Ascending aorta (tissue), 2 donors: ENCODE measurements around the gene SLC26A11. TPM values are rescaled to one million over a fixed set of nuclear protein-coding genes. Genes with fewer than 3 reads are reported as not detected.

Experiments used
- DNase-seq, 2 donors: peaks; one replicate each; pipeline ENCODE4 v3.0.0-alpha.2; 2019; ENCODE audit warnings: low spot score in 2 of 2
- H3K27ac ChIP-seq, 2 donors: fragments of 200-600 bp; sonication (generic); one replicate each; pipeline ENCODE4 v1.5.1; 2016 to 2017; ENCODE audit warnings: mild to moderate bottlenecking in 1 of 2
- H3K27me3 ChIP-seq: fragments of 200-600 bp; sonication (generic); one replicate; pipeline ENCODE4 v1.5.1; 2017
- H3K36me3 ChIP-seq, 2 donors: fragments of 200-600 bp; sonication (generic); one replicate each; pipeline ENCODE4 v1.5.1; 2016
- H3K4me1 ChIP-seq, 2 donors: fragments of 200-600 bp; sonication (generic); one replicate each; pipeline ENCODE4 v1.5.1; 2016 to 2017; ENCODE audit warnings: mild to moderate bottlenecking in 1 of 2
- H3K4me3 ChIP-seq, 2 donors: fragments of 200-600 bp; sonication (generic); one replicate each; pipeline ENCODE4 v1.5.1; 2016 to 2017; ENCODE audit warnings: mild to moderate bottlenecking in 1 of 2
- H3K9me3 ChIP-seq, 2 donors: fragments of 200-600 bp; sonication (generic); one replicate each; pipeline ENCODE4 v1.5.1; 2016
- CTCF ChIP-seq, 3 experiments: fragments of 200-600 bp in 2 of 3; fragments of 450-650 bp in 1 of 3; sonication (generic) in 2 of 3; IDR thresholded peaks; one replicate each; pipeline ENCODE4 v1.5.1; 2016 to 2019; ENCODE audit warnings: antibody characterized with exemption in 3 of 3, mild to moderate bottlenecking in 1 of 3, moderate library complexity in 1 of 3
- intact Hi-C: fragments of 100-400 bp; cut with DNase I; formaldehyde crosslinking; loops from one replicate; pipeline ENCODE4 v1.15.1; 2023
- total RNA-seq: library from RNA; depleted of rRNA; stranded (reverse); fragments of >200 nt; gene quantifications from one replicate; pipeline ENCODE4 v1.1.0, GENCODE V29; 2016

Gene SLC26A11
- total RNA-seq, 1 donor from 2014 or later = 25.8 TPM

- H3K4me3 ChIP-seq = no peak overlapping the region
- intact Hi-C loops = no loop called here
- TF ChIP-seq CTCF (IDR thresholded peaks at IDR 0.05) = no peak
- peaks cover 50 to 66% of the 10 kb centered on the region in 2 donors for H3K36me3 ChIP-seq
- no peak for DNase-seq
- no peaks in the 10 kb centered on the region for H3K4me1 ChIP-seq
- no peaks in the 10 kb centered on the region for H3K9me3 ChIP-seq
- H3K27ac ChIP-seq = no peak overlapping the region
- no peaks in the 10 kb centered on the region for H3K27me3 ChIP-seq
Measured at GRCh38 chr17:80248894-80249710, 28.9 kb downstream of the SLC26A11 start.

- DNase-seq = no peak
- intact Hi-C loops = no loop called here
- Histone ChIP-seq H3K4me3 (no peak overlapping the region), H3K9me3 (no peaks in the 10 kb centered on the region), H3K27ac (no peak overlapping the region), H3K36me3 (peaks cover 31 to 43% of the 10 kb centered on the region in 2 donors), H3K27me3 (no peaks in the 10 kb centered on the region), H3K4me1 (peaks cover 0 to 14% of the 10 kb centered on the region in 2 donors)
- TF ChIP-seq CTCF (IDR thresholded peaks at IDR 0.05) = no peak
Measured at GRCh38 chr17:80251966-80252365, 31.7 kb downstream of the SLC26A11 start.

- TF ChIP-seq CTCF (IDR thresholded peaks at IDR 0.05) = peak in 1 of 3 experiments; percentile 23
- no peaks in the 10 kb centered on the region for H3K9me3 ChIP-seq
- peaks cover 0 to 14% of the 10 kb centered on the region in 2 donors for H3K4me1 ChIP-seq
- DNase-seq = no peak
- H3K4me3 ChIP-seq = no peak overlapping the region
- intact Hi-C loops = no loop called here
- no peaks in the 10 kb centered on the region for H3K27me3 ChIP-seq
- H3K27ac ChIP-seq = peak overlapping the region; percentile 29 to 79
- peaks cover 27 to 37% of the 10 kb centered on the region in 2 donors for H3K36me3 ChIP-seq
Measured at GRCh38 chr17:80252871-80253270, 32.6 kb downstream of the SLC26A11 start.

GRCh38 chr17:80253631-80254395, 33.6 kb downstream of the SLC26A11 start:
- intact Hi-C loops = no loop called here
- no peak for DNase-seq
- Histone ChIP-seq H3K4me1 (peaks cover 0 to 14% of the 10 kb centered on the region in 2 donors), H3K4me3 (no peak overlapping the region), H3K36me3 (peaks cover 17 to 28% of the 10 kb centered on the region in 2 donors), H3K9me3 (no peaks in the 10 kb centered on the region), H3K27ac (peak overlapping the region; percentile 79 to 90), H3K27me3 (no peaks in the 10 kb centered on the region)
- no peak for TF ChIP-seq CTCF (IDR thresholded peaks at IDR 0.05)

- TF ChIP-seq CTCF (IDR thresholded peaks at IDR 0.05) = no peak
- Histone ChIP-seq H3K4me3 (no peak overlapping the region), H3K27me3 (no peaks in the 10 kb centered on the region), H3K36me3 (peaks cover 10 to 20% of the 10 kb centered on the region in 2 donors), H3K9me3 (no peaks in the 10 kb centered on the region), H3K27ac (peak overlapping the region; percentile 79 to 90), H3K4me1 (peaks cover 2 to 21% of the 10 kb centered on the region in 2 donors)
- DNase-seq = peak in 1 of 2 donors; percentile 87
- intact Hi-C loops = no loop called here
Measured at GRCh38 chr17:80254396-80255251, 34.4 kb downstream of the SLC26A11 start.
